Mesendoderm (in vitro differentiated cells): ENCODE measurements around the gene SHC4. TPM values are rescaled to one million over a fixed set of nuclear protein-coding genes. Genes with fewer than 3 reads are reported as not detected.

Experiments used
- small RNA-seq: library from polyadenylated mRNA; stranded (forward); fragments of <200 nt; extraction: miRNeasy Mini kit (QIAGEN cat#:217004); gene quantifications from one replicate; pipeline ENCODE3, GENCODE V24; 2013; ENCODE audit not compliant: insufficient read depth

The SHC4 gene

Small RNA genes within 50 kb of the gene (small RNA-seq; reads per million reads assigned to genes)
- gene RF00019 = not detected
